M059J (cell line): ENCODE results near the gene CYTL1. TPM values are rescaled to one million over a fixed set of nuclear protein-coding genes. Genes with fewer than 3 reads are reported as not detected.
A peak's percentile ranks its signal among the peaks of the same experiment; 100 is the strongest.
"Not testable (repeated sequence)": the region's sequence is repeated elsewhere in the genome, so short reads cannot be mapped to it uniquely, and the experiment has no call there.

Source experiments
- DNase-seq: peaks from one replicate; pipeline ENCODE4 v3.0.0-alpha.2; 2012; ENCODE audit warnings: low read depth
- total RNA-seq: library from RNA; depleted of rRNA; stranded (reverse); fragments of >200 nt; shearing (Covaris generic); gene quantifications from 2 replicates; pipeline ENCODE4 v1.2.3, GENCODE V29; 2014

CYTL1 gene
- total RNA-seq, 1 experiment from 2014 or later: 180 TPM

DNA sequence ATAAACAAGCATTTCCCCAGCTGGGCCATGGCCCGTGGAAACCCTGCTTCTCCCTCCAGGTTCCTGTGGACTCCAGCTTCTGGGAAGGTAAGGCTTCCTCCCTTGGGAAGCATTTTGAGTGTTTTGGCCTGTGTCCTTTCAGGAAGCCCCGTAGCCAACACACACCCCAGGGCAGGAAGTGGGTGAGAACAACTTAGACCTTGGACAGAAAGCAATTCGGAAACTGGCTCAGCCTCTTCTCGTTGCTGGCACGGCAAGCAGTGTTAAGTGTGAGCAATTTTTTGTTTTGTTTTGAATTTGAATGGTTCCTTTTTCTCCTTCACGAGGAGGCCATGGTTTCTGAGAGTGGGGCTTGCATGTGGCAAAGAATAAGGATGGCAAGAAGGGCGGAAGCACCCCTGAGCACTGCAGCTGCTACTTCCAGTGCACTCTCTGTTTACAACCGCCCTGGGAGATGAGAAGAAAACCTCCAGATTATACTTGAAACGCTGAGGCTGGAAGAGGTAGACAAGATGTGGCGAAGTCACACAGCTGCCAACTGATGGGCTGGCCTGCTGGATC is 14.1 kb upstream of the CYTL1 start:
- peak; percentile 78 for DNase-seq

DNA sequence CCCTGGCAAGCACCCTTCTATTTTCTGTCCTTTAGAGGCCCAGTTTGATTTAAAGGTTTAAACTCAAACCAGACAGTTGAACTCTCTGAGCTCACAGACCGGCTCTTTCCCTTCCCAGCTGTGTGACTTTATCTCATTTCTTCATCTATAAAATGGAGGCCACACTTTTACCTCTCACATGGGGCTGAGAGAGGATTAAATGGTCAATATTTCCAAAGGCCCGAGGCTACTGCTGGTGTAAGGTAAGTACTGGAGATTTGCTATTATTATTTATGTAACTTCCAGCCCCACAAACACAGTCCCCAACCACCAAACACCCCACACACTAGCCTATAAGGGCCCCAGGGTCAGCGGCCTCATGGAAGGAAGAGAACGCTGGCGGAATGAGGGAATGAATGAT is 13.6 kb upstream of the CYTL1 start:
- no peak for DNase-seq

DNA sequence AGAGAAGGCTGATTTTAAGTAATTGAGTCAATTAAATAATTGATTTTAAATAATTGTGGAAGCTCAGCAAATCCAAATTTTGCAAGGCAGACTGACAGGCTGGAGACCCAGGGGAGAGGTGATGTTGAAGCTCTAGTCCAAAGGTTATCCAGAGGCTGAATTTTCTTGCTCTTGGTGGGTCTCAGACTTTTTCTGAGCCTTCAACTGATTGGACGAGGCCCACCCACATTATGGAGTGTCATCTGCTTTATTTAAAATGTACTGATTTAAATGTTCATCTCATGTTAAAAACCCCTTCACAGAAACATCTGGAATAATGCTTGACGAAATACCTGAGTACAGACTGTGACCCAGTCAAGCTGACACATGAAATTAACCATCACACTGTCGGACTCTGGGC is 11.7 kb upstream of the CYTL1 start:
- DNase-seq: no peak

DNA sequence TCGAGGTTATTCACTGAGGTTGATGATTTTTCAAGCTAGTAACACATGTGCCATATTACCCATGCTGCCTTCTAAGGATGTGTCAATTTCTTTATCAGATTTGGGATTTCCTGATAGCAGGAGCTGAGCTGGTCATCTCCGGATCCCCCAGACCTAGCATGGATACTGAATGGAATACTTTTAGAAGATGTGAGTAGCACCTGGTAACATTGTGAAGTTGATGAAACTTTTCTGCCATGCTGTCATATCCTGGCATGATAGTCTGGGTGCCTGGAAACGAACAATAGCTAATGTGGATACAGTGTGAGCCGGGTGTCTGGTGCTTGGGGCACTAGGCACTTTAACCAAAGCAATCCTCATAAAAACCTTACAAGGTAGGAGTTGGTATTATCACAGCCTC is 11.0 kb upstream of the CYTL1 start:
- no peak for DNase-seq

DNA sequence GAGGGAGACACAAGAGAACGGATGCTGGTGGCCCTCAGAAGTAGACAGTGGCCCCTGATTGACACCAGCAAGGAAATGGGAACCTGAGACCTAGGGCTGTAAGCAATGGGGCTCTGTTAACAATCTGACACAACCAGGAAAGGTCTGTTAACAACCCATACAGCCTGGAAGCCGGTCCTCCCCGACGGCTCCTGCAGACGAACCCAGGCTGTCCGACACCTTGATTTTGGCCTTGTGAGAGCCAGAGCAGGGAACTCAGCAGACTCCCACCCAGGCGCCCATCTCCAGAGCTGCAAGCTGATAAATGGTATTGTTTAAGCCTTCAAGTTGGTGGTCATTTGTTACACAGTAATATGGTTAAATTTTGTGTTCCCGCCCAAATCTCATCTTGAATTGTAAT is 10.2 kb upstream of the CYTL1 start:
- no peak for DNase-seq

DNA sequence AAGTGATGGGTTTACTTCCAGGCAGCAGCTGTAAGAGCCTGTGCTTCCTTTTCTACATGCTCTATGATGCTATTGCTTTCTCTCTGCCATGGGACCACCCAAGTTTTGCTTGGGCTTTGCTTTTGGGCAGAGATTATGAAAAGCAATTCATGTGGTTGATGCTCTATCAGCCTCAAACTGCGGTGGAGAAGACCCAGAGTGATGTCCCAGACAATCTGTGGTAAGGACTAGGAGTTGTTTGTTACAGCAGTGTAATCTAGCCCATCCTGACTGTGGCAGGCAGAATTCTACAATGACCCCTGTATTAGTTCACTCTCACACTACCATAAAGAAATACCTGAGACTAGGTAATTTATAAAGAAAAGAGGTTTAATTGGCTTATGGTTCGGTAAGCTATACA is 9.2 kb upstream of the CYTL1 start:
- DNase-seq: no peak

DNA sequence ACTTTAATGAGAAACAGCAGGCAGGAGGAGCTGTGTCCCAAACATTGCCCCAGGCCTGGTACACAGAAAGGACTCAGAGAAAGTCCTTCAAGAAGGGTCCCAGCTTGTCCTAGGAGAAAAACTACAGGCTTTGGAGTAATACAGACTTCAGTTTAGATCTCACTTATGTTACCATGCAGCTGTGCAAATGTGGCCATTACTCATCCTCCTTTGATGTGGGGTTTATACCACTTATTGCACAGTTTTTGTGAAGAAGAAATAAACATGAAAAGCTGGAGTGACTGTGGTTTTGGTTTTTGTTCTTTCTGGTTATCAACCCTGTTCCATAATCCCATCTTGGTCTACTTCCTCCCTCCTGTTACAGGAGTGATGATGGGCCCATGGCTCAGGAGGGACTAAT is 8.1 kb upstream of the CYTL1 start:
- peak; percentile 61 for DNase-seq

DNA sequence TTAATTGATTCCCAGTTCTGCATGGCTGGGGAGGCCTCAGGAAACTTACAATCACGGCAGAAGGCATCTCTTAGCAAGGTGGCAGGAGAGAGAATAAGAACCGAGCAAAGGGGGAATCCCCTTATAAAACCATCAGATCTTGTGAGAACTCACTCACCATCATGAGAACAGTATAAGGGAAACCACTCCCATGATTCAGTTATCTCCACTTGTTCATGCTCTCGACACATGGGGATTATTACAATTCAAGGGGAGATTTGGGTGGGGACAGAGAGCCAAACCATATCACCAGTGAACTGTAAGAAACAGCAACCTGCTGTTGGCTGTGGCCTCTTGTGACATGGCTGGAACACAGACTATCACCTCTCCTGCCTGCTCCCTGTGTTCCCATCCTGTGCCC is 7.1 kb upstream of the CYTL1 start:
- no peak for DNase-seq

DNA sequence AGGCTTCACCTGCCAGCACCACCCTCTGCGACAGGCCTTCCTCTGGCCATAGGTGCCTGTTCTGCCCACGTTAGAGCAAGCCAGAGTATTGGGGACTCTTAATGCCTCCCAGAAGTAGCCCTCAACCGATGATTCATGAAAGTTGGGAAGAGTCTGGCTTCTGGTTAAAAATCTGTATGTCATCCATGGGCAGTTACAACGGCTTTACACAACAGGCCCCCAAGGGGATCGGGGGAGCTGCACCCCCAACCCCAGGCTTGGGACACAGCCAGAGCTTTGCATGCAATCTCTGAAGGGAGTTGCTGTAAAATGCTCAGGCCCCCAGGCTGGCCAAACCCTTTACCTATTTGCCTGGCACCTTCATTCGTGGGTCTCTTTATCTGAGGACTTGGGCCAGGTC is 5.4 kb upstream of the CYTL1 start:
- peak; percentile 93 for DNase-seq

DNA sequence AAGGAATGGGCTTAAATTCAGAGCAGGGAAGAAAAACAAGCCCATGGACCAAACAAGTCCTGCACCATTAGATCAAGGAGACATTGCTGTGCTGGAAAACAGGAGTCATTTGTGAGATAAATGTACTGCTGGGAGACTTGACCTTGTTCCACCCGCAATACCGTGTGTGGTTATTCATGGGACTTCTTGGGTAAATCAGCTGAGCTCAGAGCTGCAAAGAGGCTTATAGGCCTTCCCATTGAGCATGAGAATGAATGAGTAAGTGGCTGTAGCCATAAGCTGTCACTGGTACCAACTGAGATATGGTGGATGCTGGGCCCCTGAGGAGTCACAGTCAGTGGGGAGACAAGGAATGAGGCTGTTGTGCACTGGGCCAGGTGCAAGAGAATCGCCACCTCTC is 2.3 kb upstream of the CYTL1 start:
- peak; percentile 63 for DNase-seq

DNA sequence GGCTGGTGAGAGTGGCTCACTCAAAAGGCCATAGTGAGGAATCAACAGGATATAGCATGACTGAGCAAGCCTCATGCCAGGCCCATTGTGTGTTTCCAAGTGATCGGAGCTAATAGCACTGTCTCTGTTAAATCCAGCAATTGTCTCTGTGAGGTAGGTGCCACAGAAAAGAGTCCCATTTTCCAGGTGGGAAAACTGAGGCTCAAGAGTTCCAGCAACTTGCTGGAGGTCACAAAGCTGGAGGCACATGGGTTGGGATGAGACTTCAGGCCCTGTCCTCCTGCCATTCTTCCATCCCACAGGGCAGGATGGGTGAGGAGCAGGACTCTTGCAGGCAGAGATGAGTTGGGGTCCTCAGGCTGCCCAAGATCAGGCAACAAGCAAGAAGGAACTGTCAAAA is 1.1 kb upstream of the CYTL1 start:
- DNase-seq: no peak

DNA sequence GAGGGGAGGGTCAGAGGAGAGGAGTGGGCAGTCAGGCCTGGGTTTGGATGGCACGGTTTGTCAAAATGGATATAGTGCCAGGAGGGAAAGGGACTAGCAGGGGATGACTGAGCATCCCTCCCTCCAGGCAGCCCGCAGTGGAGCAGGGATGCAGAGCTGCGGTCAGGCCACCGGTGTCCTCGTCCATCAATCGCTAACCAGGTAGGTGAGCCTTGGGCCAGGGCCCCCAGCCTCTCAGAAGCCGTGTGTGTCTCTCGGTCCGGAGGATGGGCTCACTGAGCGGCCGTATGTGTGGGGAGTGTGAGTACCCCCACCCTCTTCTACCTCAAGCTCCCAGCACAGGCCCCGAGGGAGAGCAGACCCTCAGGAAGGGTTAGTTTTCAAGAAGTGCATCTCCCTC is 538 bp upstream of the CYTL1 start:
- no peak for DNase-seq

DNA sequence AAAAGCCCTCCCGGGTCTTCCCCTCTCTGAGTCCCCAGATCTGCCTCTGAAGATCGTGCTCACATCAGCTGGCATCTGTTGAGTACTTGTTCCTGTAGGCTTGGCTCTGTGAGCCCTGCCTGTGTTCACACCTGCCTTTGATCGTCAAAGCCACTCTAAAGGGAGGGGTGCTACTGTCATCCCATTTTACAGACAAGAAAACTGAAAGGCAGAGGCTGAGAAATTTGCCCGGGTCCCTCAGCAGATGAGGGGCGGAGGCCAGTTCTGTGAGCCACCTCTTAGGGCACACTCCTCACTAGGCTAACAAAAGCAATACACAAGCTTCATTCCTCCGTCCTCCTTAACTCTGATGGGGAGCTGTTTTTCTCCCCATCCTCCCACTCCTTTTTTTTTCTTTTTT is 655 bp downstream of the CYTL1 start:
- DNase-seq: no peak

DNA sequence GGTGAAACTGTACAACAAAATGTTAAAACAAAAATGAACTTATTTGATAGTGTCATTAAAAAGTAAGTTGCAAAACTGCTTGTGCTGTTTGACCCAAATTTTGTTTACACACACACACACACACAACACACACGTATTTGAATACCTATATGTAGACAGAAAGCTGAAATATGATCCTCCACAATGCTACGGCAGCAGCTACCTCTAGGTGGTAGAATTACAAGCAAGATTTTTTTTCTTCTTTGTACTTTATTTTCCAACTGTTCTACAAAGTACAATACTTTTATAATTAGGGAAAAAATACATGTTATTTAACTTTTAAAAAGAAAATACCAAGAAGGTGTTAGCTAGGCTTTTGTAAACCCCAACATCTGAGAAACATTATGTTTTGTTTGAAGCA is 1.2 kb downstream of the CYTL1 start:
- no peak for DNase-seq

DNA sequence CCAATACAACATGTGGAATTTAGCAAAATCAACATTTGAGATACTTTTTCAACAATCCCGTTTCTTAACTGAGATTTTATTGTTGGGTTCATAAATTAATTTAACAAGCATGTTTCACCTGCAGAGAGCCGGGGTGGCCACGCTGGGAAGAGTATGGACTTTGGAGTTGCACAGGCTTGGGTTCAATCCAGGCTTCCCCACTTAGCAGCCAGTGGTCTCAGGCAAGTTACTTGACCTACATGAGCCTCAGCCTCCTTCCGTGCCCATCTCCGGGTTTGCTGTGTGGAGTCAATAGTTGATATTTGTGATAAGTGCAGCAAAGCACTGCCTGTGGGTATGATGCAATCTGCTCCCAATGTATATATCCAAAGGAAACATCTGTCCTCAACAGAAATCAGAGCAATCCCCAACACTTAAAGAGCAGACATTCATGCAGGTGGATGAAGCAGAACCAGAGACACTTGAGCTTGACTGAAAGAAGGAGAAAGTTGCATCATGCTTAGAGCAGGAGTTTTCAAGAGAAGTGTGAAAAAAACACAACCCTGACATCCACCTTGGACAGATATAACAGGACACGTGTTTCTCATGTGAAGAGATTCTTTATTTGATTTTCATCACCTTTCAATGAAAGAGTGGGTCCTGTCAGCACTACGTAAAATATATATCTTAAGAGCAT is 5.1 kb downstream of the CYTL1 start:
- DNase-seq: no peak

DNA sequence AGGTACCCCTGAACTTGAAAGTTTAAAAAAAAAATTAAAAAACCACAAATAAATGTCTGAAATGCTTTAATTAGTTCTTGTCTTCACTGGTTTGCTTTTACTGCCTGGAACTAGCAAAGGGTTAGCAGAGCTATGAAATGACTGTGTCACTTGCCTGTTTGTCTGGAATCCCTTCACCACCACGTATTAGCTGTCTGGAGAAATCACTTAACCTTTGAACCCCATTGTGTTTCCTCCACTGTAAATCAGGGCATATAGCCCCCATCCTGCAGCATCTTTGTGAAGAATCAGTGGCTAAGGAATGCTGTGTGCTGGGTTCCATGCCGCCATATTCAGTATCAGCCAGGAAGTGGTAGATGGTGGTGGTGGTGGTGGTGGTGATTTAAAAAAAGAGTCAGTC is 6.3 kb downstream of the CYTL1 start:
- no peak for DNase-seq

DNA sequence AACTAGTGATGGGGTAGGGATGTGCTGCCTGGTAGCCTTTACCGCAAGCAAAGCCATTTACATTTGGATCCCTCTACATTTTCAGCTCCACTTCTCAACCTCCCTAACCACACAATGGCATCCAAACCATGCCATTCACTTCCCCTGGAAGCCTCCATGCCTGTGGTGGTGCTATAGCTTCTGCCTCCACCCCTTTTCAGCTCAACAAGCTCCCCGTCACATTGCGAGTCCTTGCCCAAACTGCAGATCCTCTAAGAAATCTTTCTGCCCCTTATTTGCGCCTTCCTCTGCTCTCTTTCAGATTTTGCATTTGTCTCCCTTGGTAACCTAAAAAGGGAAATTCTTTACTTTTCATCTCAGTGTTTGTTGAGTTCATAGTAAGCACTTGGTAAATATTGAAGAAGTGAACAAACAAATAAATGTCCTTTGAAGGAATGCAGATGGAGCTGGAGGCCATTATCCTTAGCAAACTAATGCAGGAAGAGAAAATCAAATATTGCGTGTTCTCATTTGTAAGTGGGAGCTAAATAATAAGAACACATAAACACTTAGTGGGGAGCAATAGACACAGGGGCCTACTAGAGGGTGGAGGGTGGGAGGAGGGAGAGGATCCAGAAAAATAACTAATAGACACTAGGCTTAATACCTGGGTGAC is 6.9 kb downstream of the CYTL1 start:
- DNase-seq: no peak

DNA sequence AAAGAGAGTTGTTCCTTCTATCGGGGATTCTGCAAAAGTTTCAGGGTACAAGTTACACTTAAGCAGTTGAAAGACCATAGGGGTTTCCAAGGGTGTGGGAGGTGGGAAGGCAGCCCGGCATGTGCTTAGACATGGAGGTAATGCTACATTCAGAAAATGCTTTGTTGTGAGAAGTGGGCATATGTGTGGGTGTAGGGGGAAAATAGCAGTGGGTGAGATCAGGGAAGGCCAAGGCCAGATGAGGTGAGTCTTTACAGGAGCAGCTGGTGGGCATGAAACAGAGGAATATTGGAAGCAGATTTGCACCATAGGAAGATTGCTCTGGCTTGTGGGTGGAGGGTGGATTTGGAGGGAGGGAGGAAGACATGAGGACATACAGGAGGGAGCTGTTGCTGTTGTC is 8.3 kb downstream of the CYTL1 start:
- no peak for DNase-seq

DNA sequence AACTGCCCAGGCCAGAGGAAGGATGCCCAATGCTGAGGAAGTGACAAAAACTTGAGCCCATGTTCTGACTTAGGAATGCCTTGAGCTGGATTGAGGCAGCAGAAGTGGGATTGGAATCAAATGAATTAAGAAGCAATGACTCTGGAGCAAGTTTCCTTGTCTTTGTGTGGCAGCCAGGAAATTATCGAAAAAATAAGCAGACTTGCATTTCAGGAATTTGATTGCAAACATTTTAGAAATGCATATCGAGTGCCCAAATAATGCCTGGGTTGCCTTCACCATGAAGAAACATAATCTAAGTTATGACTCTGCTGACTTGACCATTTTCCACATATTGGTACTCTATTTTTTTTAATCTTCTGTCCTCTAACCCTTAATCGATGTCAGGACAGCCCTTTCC is 9.5 kb downstream of the CYTL1 start:
- no peak for DNase-seq

DNA sequence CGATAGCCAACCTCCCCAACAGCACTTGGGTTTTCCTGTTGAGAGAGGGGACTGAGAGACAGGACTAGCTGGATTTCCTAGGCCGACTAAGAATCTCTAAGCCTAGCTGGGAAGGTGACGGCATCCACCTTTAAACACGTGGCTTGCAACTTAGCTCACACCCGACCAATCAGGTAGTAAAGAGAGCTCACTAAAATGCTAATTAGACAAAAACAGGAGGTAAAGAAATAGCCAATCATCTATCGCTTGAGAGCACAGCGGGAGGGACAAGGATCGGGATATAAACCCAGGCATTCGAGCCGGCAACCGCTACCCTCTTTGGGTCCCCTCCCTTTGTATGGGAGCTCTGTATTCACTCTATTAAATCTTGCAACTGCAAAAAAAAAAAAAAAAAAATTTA is 12.3 kb downstream of the CYTL1 start:
- not testable (repeated sequence) for DNase-seq

DNA sequence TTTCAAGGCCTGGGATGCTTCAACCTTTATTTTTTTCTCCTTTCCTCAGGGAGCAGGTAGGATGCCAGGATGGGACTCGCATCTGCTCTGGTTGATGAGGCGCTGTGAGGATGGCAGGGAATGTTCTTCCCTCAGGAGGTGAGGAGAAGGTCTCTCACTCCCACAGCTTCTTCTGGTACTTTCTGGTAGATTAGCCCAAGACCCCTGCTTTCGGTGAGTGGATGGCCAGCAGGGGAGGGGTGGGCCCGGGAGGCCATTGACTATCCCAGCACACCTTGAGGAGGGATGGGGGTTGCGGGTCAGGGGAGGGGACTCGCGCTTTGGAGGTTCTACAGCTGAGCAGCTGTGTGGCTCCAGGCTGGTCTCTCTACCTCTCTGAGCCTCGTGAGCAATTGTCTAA is 14.8 kb downstream of the CYTL1 start:
- no peak for DNase-seq

DNA sequence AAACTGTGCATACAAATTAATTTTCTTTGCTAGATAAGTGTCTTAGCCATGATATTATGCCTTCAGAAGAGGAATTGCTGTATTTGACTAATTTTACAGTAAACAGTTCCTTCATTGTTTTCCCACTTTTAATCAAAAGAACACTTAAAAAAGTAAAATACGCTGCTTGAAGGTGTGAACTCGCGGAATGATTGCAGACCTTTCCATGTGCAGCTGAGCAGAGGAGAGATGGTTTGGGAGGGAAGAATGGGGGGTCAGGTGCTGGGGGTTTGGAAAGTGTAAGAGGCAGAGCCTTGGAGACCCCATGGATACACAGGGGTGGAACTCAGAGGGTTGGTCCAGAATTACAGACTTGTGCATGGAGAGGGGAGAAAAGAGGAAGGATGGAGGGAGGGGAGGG is 15.3 kb downstream of the CYTL1 start:
- DNase-seq: no peak

DNA sequence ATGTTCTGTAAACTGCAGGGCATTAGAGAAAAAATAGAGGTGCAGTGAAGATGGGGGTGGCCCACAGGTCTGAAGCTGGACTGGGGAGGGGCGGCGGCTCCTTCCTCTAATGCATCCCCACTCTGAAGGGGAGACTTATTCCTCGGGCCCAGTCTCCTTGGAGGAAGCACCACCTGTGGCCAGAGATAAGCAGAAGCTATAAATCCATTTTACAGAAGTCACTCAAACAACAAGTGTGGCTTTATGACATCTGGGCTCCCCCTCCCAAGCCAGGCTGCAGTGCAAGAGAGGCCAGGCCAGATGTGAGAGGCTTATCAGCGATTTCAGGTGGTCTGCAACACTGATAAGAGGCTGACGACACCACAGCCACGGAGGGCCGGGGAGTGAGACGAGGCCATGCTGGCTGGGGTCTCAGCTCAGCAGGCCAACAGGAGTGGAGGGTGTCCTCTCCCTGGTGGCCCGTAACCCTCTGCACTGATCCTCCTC is 15.8 kb downstream of the CYTL1 start:
- DNase-seq: no peak

DNA sequence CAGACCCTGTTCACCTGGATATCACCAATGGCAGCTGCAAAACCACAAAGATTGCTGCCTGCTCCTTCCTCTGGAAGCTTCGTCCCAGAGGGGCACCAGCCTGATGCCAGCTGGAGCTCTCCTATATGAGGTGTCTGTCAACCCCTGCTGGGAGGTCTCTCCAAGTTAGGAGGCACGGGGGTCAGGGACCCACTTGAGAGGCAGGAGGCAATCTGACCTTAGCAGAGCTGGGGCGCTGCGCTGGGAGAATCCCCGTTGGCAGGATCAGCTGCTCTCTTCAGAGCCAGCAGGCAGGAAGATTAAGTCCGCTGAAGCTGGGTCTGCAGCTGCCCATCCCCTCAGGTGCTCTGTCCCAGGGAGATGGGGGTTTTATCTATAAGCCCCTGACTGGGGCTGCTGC is 17.6 kb downstream of the CYTL1 start:
- not testable (repeated sequence) for DNase-seq
